Endothelial cell of hepatic sinusoid (primary cell): ENCODE measurements around the gene ANKS1B.

Experiments used
- in situ Hi-C: cut with HindIII; loops from 2 replicates; pipeline ENCODE4 v1.10.0; 2017; ENCODE audit warnings: low sequenced_read_pairs

ANKS1B gene

GRCh38 chr12:99092100-99092851 is 892.5 kb downstream of the ANKS1B start:
- in situ Hi-C loops, result no loop called here

DNA sequence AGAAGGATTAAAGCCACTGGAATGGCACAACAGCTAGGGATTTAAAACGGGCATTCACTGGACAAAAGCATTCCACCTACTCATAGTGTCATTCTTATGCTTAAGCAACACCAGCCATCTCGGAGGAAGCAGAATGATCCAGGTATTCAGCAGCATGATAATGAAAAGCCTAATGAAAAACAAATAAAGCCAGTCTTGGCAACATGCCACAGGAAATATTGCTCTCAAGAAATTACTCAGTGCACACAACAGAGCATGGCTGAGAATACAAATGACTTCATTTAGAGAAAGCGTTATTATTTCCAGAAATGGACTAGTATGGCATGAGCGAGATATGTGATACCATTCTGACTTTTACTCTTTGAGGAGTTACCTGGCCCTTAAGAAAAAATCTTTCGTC is 897.5 kb downstream of the ANKS1B start:
- in situ Hi-C loops, result no loop called here

DNA sequence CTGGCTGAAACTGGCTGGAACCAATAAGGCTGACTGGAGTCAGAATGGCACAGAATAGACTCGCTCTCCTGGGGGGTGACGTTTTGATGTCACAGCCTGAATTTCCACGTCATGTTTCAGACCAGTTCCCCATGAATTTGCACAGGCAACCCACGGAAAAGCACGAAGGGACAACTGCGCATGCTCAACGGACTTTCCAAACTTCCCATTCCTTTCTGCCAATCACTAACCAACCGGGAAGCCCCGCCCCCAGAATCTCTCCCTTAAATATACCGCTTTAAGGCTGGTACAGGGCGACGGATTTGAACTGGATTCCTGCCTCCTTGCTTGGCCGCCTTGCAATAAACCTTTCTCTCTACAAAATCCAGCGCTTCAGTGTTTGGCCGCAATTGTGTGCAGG is 904.9 kb downstream of the ANKS1B start:
- in situ Hi-C loops, result no loop called here

- in situ Hi-C loops, result no loop called here
Observed at GRCh38 chr12:99068993-99069747, 915.6 kb downstream of the ANKS1B start.

GRCh38 chr12:99067171-99067785 is 917.5 kb downstream of the ANKS1B start:
- in situ Hi-C loops, result no loop called here

GRCh38 chr12:99066726-99067125 is 918.0 kb downstream of the ANKS1B start:
- in situ Hi-C loops, result no loop called here

GRCh38 chr12:99063182-99063581 is 921.6 kb downstream of the ANKS1B start:
- in situ Hi-C loops, result no loop called here

DNA sequence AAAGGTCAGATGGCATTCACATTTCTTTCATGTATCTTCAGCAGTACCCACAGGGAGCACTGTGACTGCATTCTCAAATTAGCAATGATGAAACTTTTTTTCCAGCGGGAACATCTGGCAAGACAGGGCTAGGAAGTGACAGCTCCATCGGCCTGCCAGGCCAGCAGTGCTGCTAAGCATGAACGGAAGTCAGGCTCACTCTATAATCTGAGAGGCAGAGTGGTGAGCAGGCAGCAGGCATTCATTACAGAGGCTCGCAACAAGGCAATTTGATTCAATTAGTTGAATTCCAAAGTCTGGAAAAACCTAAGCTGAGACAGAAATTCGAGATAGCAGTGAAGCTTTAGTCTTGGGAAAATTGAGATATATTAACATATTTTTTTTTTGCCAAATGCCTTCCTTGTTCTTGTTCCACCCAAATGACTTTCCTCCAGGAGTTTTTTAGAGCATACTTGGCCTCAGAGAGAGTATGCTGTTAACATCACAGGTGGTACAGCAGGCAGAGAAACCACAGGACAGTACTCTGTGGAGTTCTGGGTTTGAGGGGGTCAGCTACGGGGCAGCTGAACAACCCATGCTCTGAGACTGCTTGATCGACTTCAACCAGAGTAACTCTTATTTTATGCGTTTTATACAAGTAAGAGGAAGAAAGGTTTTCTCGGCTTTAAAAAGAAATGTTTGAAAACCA is 924.8 kb downstream of the ANKS1B start:
- in situ Hi-C loops, result no loop called here

GRCh38 chr12:99057670-99058069 is 927.1 kb downstream of the ANKS1B start:
- in situ Hi-C loops, result no loop called here

DNA sequence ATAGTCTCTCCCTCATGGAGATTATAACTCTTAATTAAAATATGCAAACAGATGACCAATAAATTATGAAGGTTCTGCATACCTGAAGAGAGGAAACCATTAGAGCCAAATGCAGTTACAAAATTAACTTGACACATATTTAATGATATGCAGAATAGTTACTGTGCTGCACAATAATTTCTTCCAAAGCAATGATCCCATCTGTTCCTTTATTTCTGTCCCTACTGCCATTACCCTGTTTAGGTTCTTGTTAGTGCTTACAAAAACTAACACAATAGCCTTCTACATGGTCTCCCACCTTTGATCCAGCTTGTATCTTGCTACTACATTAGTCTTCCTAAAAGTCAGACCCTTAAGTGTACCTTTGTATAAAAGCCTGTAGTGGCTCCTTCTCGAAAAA is 928.5 kb downstream of the ANKS1B start:
- in situ Hi-C loops, result no loop called here

DNA sequence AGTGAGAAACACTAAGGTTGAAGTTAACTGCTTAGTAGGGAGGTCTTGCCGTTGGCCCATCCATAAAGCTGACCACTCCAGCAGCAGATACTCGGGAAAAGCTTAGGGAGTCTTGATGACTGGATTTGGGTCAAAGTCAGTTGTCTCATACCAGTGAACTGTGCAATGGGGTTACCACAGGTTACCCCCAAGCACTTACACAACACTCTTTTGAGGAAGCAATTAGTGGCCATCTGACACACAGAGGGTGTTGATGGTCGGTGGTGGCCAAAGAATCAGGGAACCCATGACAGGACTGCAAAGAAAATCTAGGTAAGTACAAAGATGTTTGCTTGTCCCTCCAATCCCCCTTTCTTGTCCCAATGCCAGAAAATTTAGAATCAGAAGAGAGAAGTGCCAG is 929.4 kb downstream of the ANKS1B start:
- in situ Hi-C loops, result no loop called here

DNA sequence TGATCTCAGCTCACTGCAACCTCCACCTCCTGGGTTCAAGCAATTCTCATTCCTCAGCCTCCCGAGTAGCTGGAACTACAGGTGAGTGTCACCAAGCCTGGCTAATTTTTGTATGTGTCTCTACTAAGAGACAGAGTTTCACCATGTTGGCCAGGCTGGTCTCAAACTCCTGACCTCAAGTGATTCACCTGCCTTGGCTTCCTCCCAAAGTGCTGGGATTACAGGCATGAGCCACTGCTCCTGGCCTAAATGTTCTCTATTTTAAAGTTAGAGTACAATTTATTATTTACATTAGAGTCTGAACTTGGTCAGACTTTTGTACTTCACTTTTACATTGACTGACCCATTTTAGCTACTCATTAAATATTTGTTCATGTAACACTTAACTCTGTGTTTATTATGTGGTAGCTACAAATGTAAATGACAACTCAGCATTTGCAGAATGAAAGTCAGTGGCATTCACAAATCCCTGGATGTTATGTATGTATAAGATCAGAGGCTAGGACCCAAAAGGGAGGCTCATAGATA is 930.1 kb downstream of the ANKS1B start:
- in situ Hi-C loops, result no loop called here

- in situ Hi-C loops, result no loop called here
Observed at GRCh38 chr12:99053616-99054362, 930.9 kb downstream of the ANKS1B start.

DNA sequence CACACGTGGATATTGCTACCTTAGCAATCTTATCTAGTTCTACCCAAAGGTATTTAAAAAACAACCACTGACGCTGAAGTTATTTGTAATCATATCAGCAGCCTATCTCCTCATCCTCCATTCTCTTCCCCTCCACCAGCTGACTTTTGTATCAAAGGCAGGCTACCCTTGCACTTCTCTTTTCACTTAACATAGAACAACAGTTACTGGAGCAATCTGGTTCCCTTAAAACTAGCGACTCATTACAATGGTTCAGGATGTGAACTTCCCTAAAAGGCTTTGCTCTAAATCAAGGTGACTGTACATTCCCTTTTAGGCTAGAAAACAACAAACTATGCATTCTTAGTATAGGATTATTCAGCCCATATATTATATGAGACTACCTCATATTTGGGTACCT is 935.0 kb downstream of the ANKS1B start:
- in situ Hi-C loops, result loop anchor here (5.0 kb wide), 1 partner anchor 52 kb away; no protein-coding TSS in a partner anchor

- in situ Hi-C loops, result loop anchor here (5.0 kb wide), 1 partner anchor 48 kb away; no protein-coding TSS in a partner anchor
Observed at GRCh38 chr12:99045158-99045557, 939.6 kb downstream of the ANKS1B start.

DNA sequence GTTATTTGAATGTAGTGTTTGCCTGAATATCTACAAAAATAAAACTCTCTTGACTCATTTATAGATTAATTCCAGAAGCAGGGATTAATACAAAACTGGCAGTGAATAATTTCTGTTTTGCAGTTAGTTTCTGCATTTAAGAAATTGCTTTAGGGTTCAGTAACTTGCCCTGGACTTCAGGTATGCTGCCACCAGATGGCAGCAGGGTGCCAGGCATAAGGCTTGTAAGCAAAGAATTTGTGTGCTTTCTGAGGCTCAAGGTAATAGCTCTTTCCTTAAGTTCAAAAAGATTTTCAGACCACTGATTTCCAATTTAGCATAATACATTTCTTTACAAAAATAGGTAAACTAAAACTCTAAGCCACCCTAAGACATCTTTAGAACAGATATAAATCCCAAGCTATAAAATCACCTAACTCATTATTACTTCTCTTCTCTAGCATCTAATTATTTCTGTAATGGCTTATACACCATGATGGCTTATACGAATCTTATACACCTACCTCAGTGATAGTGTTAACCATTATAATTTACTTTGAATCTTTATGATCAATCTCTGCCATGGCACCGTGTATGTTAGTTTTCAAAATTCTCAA is 941.3 kb downstream of the ANKS1B start:
- in situ Hi-C loops, result no loop called here

- in situ Hi-C loops, result no loop called here
Observed at GRCh38 chr12:99042226-99042625, 942.5 kb downstream of the ANKS1B start.

GRCh38 chr12:99039367-99040120 is 945.2 kb downstream of the ANKS1B start:
- in situ Hi-C loops, result no loop called here

- in situ Hi-C loops, result no loop called here
Observed at GRCh38 chr12:99036566-99036965, 948.2 kb downstream of the ANKS1B start.
